ENCODE results near the gene CDKAL1.

- TF ChIP-seq CTCF (IDR thresholded peaks at IDR 0.05) (no peak), POLR2A (IDR thresholded peaks at IDR 0.05) (no peak)
Observed at GRCh38 chr6:21073318-21073839, 539.1 kb downstream of the CDKAL1 start.

Measured in prostate gland (tissue), 2 donors.